CD4-positive, alpha-beta T cell treated with Interleukin-6 at 100 ng/mL for 8 hours (primary cell): Measurements from ENCODE around the gene B4GALT2.

Experiments
- DNase-seq: peaks from one replicate; pipeline ENCODE4 v3.0.0-alpha.2; 2020; ENCODE audit warnings: mixed read lengths, low spot score

B4GALT2 gene

DNA sequence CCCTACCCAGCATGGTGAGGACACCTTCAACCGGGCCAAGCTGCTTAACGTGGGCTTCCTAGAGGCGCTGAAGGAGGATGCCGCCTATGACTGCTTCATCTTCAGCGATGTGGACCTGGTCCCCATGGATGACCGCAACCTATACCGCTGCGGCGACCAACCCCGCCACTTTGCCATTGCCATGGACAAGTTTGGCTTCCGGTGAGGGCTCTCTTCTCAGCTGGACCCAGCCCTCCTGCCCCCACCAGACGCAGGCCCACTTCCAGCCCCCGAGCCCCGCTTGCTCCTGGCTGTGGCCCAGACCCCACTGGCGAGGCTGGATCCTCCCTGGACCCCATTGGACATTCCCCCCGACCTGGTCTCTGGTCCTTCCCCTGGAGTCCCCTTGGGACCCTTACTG, 5.8 kb downstream of the B4GALT2 start:
- DNase-seq, result no peak

DNA sequence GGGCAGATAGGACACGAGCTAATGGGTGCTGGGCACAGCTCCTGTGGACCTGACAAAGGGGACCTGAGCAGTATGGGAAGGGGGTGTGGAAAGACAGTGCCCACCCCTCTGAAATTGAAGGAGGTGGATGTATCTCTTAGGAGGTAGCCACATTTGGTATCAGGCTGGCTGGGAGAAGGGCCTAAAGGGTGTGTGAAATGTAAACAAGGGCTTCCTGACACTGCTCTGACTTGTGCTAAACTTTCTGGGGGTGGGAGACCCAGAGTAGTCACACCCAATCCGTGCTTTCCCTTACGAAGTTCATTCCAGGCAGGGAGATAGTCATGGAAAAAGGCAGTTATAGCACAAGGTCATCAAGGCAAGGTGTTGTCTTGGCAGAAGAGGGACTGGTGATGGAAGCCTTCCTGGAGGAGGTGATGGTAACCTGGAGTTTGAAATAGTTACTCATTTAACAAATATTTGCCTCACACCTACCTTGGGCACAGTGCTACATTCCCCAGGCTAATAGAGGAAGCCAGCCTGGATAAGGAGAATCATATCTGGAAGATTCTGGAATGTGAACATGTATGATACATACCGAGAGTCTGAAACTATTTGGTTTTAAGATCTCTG, 7.1 kb downstream of the B4GALT2 start:
- no peak for DNase-seq

DNA sequence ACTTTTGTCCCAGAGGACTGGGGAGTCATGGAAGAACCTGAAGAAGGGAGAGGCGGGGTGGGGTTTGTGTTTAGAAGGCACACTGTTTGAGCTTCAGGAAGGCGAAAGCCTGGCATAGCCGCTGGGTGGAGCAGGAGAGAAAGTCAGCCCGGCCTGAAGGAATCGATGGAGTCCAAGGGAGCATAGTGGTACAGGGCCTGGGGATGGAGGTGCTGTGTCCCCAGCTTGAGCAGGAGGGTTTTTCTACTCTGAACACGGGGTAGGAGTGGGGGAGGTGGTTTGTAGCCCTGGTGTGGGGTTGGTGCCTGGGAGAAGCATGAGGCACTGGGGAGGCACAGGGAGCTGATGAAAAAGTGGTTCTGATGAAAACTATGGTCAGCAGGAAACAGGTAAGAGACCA, 7.7 kb downstream of the B4GALT2 start:
- DNase-seq, result no peak

DNA sequence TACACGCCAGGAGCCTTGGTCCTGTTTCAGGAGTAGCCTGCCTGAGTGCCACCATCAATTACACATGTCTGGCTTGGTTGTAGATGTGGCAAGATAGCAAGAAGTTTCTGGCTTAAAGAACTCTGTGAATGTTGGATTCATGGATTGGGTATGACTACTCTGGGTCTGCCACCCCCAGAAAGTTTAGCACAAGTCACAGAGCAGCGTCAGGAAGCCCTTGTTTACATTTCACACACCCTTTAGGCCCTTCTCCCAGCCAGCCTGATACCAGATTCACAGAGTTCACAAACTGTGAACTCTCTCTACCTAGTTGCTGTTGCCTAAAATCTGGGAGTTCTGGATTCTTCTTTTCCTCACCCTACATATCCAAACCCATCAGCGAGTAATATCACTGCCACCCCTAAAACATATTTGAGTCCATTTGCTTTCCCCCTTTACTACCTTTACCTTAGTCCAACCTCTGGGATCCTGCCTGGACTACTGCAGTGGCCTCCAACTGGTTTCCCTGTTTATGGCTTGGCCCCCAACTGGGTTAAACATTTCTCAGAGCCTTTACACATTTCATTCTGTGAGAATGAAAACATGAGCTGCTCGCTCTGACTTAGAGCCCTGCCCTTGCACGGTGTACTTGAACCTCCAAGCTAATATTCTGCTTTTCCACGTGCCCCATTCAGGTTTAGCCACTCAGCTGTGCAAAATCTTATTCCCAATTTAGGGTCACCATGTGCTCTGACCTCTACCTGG, 8.3 kb downstream of the B4GALT2 start:
- DNase-seq, result no peak

DNA sequence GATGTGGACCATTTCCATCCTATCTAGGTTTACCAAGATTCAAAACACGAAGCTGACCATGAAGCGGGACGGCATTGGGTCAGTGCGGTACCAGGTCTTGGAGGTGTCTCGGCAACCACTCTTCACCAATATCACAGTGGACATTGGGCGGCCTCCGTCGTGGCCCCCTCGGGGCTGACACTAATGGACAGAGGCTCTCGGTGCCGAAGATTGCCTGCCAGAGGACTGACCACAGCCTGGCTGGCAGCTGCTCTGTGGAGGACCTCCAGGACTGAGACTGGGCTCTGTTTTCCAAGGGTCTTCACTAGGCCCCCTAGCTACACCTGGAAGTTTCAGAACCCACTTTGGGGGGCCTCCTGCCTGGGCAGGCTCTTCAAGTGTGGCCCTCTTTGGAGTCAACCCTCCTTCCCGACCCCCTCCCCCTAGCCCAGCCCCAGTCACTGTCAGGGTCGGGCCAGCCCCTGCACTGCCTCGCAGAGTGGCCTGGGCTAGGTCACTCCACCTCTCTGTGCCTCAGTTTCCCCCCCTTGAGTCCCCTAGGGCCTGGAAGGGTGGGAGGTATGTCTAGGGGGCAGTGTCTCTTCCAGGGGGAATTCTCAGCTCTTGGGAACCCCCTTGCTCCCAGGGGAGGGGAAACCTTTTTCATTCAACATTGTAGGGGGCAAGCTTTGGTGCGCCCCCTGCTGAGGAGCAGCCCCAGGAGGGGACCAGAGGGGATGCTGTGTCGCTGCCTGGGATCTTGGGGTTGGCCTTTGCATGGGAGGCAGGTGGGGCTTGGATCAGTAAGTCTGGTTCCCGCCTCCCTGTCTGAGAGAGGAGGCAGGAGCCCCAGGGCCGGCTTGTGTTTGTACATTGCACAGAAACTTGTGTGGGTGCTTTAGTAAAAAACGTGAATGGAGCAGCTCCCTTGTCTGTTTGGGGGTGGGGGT, 11.5 kb downstream of the B4GALT2 start:
- no peak for DNase-seq

DNA sequence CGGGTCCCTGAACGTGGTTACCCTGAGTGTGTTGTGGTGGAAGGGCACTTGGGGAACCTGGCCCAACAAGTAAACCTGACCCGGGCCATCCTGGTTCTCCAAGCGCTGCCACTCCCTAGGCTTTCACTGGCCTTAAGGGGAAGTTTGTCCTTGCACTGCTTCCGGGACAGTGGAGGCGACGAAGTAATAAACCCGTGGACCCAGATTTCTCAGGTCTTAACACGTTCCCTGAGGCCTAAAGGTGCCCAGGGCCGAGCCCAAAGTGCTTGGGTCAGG, 12.1 kb downstream of the B4GALT2 start:
- no peak for DNase-seq

DNA sequence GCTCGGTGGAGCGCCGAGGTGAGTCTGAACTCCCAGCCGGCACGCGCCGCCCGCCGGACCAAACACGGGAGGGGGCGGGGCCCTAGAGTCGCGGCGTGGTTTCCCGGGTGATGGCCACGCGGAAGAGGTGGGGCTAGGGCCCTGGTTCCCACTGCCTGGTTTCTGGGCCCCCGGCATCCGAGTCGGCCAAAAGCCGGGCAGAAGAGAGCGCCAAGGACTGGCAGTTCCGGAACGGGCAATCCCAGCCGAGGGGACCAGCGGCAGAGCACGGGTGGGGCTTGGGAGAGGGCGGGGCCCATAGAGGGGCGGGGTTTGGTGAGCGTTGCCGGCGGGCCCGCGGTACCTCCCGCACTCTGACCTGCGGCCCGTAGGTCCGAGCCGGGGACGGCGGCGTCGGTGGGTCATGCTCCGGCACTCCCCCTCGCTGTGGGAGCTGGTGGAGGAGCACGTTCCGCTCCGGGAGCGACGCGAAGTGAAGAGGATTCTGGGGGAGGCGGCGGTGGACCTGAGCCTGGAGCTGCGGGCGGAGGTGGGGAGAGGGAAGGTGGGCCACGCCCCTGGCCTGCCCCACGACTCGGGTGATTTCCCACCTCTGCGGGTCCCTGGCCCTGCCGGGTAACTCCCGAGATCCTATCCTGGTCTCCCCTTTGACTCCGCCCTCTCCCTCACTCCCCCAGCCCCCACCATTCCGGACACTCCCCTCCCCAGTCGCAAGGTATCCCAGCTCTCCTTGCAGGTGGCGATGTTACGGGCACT, 12.6 kb downstream of the B4GALT2 start, which contains the start of gene CCDC24:
Gene CCDC24 (plus strand): TSS at position 124 of the 756 bp plus-strand sequence. CDS start 280 bp downstream, at position 404.
- peak; percentile 62 for DNase-seq

DNA sequence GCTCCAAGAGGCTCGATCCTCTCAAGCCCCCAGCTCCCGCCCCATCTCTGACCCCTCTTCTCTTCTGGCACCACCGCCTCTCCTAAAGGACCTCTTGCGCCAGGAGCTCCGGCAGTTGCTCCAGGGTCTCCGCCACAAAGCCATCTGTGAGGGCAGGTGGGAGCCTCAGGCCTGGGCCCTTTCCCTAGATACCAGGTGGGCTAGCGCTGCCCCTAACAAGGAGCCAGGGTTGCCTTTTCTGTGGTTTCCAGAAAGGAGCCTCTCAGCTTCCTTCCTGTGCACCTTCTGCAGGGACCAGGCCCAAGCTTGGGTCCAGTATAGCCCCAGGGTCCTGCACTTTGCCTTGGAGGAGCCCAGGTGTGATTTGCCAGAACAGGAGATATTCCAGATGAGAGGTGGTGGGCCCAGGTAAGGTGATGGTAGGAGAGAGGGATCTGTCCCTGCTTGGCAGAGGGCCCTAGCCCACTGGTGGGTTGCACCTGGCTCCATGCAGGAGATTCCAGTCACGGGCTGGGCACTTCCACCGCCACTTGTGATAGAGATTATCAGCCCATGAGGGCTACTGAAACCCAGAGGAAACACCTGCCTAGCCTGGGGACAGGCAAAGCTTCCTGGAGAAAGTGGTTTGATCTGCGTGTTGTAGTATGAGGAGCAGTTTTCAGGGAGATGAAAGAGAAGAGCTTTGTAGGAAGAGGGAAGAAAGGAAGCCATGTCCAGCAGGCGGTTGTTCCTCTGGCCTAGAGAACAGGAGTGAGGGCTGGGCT, 13.4 kb downstream of the B4GALT2 start:
- DNase-seq, result no peak

DNA sequence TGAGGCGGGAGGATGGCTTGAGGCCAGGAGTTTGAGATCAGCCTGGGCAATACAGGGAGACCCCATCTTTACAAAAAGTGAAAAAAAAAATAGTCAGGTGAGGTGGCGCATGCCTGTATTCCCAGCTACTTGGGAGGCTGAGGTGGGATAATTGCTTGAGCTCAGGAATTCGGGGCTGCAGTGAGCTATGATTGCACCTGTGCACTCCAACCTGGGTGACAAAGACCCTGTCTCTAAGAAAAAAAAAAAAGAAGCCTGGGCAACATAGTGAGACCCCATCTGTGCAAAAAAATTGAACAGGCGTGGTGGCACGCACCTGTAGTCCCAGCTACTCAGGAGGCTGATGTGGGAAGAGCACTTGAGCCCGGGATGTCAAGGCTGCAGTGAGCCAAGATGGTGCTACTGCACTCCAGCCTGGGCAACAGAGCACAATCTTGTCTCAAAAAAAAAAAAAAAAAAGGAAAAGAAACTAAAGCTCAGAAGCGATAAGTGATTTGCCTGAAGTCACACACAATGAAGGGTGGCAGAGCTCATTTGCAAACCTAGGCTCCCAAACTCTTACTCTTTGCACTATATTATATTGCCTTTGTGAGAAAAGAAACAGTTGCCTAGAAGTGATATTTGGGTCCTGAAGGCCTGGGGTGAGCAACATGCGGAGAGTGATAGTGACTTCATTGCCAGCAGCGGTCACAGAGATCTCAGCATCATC, 14.3 kb downstream of the B4GALT2 start:
- DNase-seq, result no peak

DNA sequence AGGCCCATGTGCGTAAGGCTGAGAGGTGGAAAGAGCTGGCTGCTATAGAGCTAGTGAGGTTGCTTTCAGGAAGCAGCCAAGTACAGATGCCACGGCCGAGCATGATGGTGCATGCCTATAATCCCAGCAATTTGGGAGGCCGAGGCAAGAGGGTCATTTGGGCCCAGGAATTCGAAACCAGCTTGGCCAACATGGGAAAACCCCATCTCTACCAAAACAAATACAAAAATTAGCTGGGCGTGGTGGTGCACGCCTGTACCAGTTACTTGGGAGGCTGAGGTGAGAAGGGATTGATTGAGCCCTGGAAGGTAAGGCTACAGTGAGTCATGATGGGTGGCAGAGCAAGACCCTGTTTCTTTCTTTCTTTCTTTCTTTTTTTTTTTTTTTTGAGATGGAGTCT, 15.1 kb downstream of the B4GALT2 start:
- no peak for DNase-seq

DNA sequence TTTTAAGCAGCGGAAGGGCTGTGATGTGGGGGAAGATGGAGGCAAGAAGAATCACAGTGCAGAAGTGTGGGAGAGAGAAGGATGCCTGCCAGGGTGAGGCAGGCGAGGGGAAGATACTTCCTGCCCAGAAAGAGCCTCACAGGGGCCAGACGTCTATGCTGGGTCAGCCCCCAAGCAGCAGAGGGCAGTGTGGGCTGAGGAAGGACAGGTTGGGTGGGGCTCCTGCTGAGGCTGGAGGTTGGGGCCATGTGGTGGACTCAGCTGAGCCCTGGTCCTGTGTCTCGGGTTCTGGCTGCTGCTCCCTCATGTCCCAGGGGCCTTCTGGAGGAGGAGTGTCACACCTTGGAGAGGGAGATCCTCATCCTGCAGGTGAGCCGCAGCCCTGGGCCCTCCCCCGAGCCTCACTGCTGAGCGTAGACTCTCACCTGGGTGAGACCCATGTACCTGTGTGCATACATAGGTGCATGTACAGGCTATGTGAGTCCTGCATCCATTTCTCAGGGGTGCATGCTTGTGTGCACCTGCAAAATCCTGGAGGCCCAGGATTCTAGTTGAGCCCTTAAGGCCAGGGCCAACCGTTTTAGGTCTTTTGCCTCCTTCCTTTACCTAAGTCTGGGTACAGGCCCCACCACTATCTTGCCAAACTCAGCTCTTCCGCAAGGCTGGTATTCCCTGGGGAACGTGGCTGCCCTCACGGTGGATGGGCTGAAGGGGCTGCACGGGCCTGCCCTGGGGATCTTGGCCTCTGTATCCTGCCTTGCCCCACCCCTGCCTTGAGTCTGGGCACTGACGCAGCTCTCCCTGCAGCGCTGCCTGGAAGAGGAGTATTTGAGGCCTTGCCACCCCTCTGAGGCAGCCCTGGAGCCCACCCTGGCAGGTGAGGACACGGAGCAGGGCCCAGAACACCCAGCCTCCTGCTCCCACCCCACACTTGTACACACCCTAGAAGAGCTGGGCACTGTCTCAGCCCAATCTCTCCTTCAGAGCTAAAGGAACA, 16.1 kb downstream of the B4GALT2 start:
- DNase-seq, result no peak

DNA sequence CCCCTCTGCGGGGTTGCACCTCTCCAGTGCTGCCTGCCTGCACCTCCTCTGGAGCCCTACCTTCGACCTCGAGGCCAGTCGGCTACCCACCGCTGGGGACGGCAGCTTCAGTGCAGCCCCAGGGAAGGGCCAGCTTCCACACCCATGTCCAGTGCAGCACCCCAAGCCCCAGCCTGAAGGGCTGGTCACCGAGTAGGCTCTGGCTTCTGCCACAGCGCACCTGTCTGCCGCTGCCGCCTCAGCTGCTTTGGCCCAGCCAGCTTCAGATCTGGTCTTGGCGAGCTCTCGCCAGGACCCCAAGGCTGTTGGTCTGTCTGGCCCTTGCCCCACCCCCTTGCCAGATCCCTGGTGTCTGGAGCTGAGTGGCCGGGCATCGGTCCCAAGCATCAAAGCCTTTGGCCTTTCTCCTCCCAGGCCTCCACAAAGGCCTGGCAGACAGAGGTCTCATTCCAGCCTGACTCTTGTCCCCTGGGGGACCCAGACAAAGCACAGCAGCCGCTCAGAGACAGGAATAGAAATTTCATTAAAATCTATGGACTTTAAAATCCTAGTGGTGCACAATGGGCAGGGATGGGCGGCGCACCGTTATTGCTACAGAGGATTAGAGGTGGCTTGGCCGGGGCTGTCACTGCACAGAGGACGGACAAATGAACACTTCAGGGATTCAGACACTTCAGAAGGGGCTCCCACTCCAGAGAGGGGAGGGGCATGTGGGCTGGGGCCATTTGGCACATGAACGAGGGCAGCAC, 17.1 kb downstream of the B4GALT2 start:
- no peak for DNase-seq

DNA sequence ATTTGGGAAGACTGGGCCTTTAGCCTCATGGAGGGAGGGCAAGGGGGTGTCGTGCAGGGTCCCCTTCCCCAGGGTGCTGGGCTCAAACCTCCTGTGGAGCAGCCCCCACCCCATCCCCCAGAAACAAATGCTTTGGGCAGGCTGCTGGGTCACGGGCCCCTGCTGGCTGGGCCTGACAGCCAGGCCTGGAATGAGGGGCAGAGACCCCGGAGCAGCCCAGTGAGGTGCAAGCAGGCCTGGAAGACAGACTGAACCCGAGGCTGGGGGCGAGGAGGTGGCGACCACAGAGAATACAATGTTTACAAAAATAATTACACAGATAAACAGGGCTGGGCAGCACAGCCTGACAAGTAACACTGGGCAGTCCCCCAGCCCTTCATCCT, 17.7 kb downstream of the B4GALT2 start:
- DNase-seq, result no peak

DNA sequence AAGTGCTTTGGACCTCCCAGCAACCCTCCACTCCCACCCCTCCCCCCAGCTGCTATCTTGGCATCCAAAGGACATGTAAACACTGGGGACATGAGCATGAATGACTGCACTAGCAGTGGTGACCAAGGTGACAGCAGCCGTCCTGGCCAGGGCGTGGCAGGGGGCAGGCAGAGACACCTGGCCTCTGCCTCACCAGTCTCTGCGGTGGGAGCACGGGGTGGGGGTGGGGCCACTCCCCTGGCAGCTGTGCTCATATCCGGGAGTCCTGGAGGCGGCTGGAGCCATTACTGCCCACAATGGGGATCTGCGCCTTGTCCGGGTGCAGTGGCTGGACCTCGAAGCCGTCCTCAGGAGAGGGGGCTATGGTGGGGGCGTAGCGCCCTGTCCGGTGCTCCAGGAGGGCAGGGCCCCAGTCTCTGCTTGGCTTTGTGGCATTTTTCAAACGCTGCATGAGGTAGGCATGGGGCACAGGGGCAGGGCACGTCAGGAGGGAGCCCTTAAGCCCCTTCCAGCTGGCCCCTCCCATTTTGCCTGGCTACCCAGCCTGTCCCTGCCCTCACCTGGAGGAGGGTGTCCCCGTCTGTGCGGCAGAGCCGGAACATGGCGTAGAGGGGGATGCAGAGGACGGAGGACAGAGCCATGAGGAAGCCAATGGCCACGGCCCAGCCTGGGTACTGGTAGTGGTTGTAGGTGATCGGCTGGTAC, 18.4 kb downstream of the B4GALT2 start:
- DNase-seq, result no peak

DNA sequence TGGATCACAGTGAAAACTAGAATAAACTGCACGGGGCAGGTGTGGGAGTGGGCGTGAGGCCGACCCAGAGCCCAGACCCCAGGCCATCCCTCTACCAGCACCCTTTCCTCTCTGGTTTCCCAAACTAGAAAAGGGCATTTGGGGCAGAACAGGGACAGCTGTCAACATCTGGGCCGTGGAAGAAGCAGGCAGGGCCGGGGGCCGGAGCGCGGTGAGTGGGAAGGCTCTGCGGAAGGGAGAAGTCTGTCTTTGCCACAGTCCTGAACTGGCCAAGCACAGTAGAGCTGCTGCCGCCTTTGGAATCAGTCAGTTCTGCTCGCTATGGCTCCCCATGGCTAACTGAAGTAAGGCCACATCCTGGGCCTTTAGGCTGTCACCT, 19.0 kb downstream of the B4GALT2 start:
- no peak for DNase-seq

DNA sequence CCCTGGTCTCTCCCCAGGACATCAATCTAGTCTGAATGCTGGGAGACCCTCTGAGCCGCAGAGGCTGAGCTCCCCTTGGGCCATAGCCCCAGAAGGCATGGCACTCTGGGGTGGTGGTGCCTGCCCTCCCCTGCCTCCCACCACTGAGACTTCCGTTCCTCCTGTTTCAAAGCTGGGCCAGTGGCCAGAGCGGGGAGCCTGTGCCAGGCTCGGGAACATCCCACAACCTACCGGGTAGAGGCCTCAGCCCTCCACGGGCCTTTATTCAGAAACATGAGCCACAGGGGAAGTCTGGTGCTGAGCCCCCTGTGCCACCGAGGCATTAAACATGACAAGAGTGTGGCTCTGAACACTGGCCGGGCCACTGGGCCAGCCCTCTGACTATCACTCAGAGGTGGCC, 20.4 kb downstream of the B4GALT2 start:
- no peak for DNase-seq

DNA sequence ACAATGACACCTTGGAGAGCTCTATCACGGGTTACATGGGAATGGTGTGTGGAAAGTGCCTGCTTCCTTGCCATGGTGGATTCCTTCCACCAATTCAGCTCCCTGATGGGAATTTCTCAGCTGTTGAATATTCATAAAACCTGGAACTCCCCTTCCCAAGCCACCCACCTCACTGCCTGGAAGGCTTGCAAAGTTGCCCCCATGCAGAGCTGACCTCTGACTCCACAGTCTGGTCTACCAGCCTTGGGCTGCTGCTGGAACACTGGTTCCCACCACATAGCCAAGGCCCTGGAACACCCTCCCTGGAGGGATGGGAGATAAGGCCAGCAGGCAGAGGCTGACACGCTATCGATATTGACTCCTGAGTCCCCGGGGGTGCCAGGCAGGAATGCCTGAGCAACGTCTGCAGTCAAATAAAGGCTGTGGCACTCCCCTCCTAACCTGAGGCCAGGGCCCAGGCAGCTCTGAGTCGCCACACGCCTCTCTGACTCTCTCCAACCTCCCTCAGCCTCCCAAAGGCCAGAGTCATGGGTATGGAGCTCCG, 21.2 kb downstream of the B4GALT2 start:
- no peak for DNase-seq

DNA sequence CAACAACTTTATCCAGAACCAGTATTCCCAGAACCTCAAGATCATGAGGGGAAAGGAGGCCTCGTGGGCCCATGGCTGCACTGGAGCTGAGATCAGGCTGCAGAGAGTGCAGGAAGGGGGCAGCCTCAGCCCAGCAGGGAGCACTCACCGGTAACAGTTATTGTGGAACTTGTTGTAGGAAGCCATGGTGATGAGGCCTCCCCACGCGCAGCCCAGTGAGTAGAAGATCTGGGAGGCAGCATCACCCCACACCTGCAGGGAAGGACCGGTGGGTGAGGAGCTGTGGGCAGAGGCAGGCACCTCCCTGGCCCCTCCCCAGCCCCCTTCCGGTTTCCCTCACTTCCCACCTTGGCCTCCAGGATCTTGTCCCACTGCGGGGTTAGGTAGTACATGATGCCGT, 23.2 kb downstream of the B4GALT2 start:
- no peak for DNase-seq
